ENCODE data around the gene MCM5.

MCM5 gene

GRCh38 chr22:35404176-35404575, 4.2 kb downstream of the MCM5 start:
- DNase-seq: no peak

- no peak for DNase-seq
Observed at GRCh38 chr22:35406443-35406842, 6.5 kb downstream of the MCM5 start.

- no peak for DNase-seq
Observed at GRCh38 chr22:35407362-35407761, 7.4 kb downstream of the MCM5 start.

GRCh38 chr22:35409783-35410662, 10.1 kb downstream of the MCM5 start:
- DNase-seq: peak; percentile 44

DNA sequence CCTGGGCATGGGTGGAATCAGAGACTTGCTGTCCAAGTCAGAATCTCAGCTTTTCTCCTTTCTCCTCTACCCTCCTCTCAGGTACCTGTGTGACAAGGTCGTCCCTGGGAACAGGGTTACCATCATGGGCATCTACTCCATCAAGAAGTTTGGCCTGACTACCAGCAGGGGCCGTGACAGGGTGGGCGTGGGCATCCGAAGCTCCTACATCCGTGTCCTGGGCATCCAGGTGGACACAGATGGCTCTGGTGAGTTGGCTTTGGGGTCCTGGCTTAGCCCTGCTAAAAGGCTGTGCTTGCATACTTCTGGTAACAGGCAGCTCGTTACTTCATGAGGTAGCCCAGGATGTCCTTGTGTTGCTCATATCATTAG, 10.7 kb downstream of the MCM5 start:
- DNase-seq: no peak

GRCh38 chr22:35411102-35411501, 11.2 kb downstream of the MCM5 start:
- peak; percentile 7 for DNase-seq

DNA sequence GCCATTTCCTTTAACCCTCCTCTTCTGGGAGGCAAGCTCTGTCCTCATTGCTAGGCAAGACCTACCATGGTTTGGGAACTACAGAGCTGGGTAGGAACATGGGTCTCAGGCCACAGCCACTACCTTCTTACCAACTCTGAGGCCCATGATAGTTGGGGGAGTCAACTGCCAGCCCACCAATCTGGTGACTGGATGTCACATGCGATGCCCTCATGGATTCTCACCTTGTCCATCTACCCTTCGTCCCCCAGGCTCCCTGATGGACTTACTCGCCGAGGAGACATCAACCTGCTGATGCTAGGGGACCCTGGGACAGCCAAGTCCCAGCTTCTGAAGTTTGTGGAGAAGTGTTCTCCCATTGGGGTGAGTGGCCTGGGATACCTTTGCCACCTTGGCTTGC, 13.7 kb downstream of the MCM5 start:
- DNase-seq: no peak

GRCh38 chr22:35417606-35418005, 17.7 kb downstream of the MCM5 start:
- DNase-seq: no peak

DNA sequence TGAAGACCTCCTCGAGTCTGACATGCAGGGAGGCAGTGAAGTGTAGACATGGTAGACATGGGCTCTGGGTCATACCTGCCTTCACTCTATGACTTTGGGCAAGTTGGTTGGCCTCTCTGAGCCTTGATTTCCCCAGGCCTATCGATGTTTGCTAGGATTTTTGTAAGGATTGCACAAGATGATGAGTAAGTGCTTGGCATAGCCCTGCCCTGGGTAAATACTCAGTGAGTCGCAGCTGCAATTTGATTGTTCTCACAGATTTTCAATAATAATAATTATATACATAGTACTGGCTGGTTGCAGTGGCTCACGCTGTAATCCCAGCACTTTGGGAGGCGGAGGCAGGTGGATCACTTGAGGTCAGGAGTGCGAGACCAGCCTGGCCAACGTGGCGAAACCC, 18.1 kb downstream of the MCM5 start:
- no peak for DNase-seq

- DNase-seq: no peak
Observed at GRCh38 chr22:35418731-35419130, 18.8 kb downstream of the MCM5 start.

- DNase-seq: no peak
Observed at GRCh38 chr22:35419756-35420155, 19.8 kb downstream of the MCM5 start.

- DNase-seq: no peak
Observed at GRCh38 chr22:35421121-35421520, 21.2 kb downstream of the MCM5 start.

DNA sequence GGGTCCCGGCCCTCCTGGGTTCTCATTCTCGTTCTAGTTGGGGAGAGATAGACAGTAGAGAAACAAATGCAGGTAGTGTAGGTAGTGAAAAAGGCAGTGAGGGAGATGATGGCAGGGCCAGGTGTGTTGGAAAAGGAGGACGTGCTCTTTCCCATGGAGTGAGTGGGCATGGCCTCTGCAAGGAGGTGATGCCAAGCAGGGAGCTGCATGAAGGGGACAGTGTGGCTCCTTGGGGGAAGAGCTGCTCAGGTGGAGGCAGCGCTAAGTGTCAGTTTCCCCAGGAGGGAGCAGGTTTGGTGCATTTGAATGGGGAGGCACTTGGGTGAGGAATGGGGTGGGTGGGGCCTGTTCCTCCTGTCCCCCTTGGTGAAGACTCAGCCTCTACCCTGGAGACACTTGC, 22.2 kb downstream of the MCM5 start:
- DNase-seq: no peak

GRCh38 chr22:35422936-35423335, 23.0 kb downstream of the MCM5 start:
- no peak for DNase-seq

DNA sequence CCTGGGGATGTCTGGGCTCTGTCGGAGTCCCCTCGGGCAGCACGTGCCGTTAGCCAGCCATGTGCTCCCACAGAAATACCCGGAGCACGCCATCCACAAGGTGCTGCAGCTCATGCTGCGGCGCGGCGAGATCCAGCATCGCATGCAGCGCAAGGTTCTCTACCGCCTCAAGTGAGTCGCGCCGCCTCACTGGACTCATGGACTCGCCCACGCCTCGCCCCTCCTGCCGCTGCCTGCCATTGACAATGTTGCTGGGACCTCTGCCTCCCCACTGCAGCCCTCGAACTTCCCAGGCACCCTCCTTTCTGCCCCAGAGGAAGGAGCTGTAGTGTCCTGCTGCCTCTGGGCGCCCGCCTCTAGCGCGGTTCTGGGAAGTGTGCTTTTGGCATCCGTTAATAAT, 24.1 kb downstream of the MCM5 start:
- DNase-seq: no peak

DNA sequence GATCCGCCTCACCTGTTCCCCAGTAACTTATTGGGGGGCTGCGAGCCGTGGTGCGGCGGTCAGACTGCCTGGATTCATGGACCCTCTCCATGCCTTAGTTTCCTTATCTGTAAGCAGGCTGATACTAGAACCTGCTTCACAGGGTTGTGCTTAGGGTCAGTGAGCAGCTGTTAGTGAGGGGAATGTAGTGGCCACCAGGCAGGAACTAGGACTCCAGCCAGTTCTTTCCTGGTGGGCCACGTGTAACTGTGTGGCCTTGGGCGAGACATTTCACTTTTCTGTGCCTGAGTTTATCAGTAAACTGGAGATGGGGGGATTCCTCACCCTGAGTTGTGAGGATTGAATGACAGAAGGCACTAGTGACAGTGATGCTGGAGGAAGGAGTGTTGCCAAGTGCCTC, 24.8 kb downstream of the MCM5 start:
- no peak for DNase-seq

DNA sequence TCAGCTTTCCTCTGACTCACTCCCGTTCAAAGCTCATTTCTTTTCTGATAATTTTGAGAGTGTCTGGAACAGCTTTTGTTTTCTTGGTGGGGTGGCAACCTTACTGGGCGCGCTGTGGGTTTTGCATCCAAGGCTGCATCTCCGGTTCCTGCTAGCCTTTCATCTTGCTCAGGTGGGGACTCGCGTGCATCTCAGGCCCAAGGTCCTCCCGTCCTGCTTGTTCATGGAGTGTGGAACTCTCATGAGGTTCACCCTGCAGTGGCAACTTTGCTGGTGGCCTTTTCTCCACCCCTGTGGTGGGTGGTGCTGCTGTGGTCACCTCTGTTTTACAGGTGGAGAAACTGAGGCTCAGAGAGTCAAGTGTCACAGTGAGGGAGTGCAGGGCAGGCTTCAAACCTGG, 25.6 kb downstream of the MCM5 start:
- DNase-seq: no peak

GRCh38 chr22:35425971-35426800, 26.2 kb downstream of the MCM5 start:
- DNase-seq: no peak

DNA sequence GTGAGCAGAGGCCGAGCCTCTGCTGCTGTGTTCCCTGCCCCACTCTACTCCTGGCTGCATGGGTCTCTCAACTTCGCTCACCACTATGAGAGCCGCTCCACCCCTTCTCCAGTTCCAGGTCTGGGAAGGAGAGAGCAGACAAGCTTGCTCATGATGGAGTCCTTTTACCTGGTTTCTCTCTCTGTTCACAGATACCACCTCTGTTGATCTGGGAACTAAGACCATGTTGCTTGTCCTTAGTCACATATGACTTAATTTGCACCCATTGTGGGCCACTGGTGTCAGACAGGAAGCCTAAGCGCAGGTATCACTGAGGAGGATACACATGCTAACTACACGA, 26.8 kb downstream of the MCM5 start:
- DNase-seq: no peak

DNA sequence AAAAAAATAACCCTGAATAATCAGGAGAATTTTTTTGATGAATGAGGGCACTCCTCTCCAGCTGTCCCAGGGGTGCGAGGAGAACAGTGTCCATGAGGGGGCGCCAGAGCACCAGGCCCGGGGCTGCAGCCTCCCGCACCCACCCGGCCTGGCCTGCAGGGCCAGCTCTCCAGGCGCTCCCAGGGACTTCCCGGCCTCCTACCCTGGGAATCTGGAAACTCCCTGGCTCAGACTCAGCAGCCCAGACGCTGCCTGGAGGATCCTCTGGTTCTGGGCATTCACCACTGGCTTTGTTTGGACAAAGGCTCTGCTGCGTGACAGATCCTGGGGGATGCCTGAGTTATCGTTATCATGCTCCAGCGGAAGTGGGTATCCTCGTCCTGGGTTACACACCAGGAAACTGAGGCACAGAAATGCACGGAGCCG, 31.0 kb downstream of the MCM5 start:
- peak; percentile 63 for DNase-seq

GRCh38 chr22:35431483-35432227, 31.7 kb downstream of the MCM5 start:
- no peak for DNase-seq

- no peak for DNase-seq
Observed at GRCh38 chr22:35432228-35432905, 32.4 kb downstream of the MCM5 start.
